K562 (cell line): ENCODE measurements around the gene ZNF32. TPM values are rescaled to one million over a fixed set of nuclear protein-coding genes. Genes with fewer than 3 reads are reported as not detected.

Source experiments
- E2F3 ChIP-seq: fragments of 250-450 bp; sonication (Bioruptor Pico); IDR thresholded peaks from 2 replicates; pipeline ENCODE4 v1.4.0; 2020; ENCODE audit warnings: mild to moderate bottlenecking
- HNRNPLL ChIP-seq: fragments of 200-400 bp; formaldehyde crosslinking; IDR thresholded peaks from 2 replicates; pipeline ENCODE4 v1.6.1; 2017; ENCODE audit warnings: low read length, low read depth, mild to moderate bottlenecking; ENCODE audit not compliant: poor library complexity, severe bottlenecking
- HSF4 ChIP-seq: fragments of 250-450 bp; sonication (Bioruptor Pico); IDR thresholded peaks from 2 replicates; pipeline ENCODE4 v2.1.2; 2022; ENCODE audit warnings: mild to moderate bottlenecking, moderate library complexity, borderline replicate concordance
- L3MBTL2 ChIP-seq: fragments of 450-650 bp; IDR thresholded peaks from 2 replicates; pipeline ENCODE4 v1.6.1; 2016; ENCODE audit warnings: mild to moderate bottlenecking, moderate library complexity
- NFIX ChIP-seq: fragments of 250-450 bp; sonication (Bioruptor Pico); IDR thresholded peaks from 2 replicates; pipeline ENCODE4 v1.4.0; 2020; ENCODE audit warnings: low read depth, mild to moderate bottlenecking, moderate library complexity
- PCBP1 ChIP-seq: fragments of 200-400 bp; formaldehyde crosslinking; IDR thresholded peaks from 2 replicates; pipeline ENCODE4 v1.6.1; 2018; ENCODE audit warnings: mild to moderate bottlenecking, low read depth, low read length; ENCODE audit not compliant: poor library complexity, severe bottlenecking
- PHF8 ChIP-seq: fragments of 200-600 bp; sonication (generic); IDR thresholded peaks from 2 replicates; pipeline ENCODE4 v1.6.1; 2012; ENCODE audit warnings: mixed run types, mild to moderate bottlenecking, inconsistent platforms, low read length, moderate library complexity, borderline replicate concordance
- PTRF ChIP-seq: fragments of 450-650 bp; IDR thresholded peaks from 2 replicates; pipeline ENCODE4 v1.6.1; 2016; ENCODE audit warnings: mild to moderate bottlenecking, missing genetic modification characterization, missing compliant biosample characterization
- SMC3 ChIP-seq: conservative IDR thresholded peaks from 2 replicates; pipeline ENCODE4 v1.6.1; 2011; ENCODE audit warnings: low read depth, low read length, improper control_type of control experiment; ENCODE audit not compliant: insufficient read depth
- polyA plus RNA-seq, 8 experiments: library from polyadenylated mRNA; depleted of rRNA in 4 of 8; stranded (reverse) in 5 of 8; unstranded in 3 of 8; fragments of >200 nt; fragmentation: Nextera tagmentation in 2 of 8; fragmentation: Illumina TruSeq in 1 of 8; extraction: Ambion mirVana in 2 of 8; extraction: Trizol in 1 of 8; gene quantifications; 2 replicates each; pipeline versions ENCODE4 v1.2.1 to v1.2.3, GENCODE V29; 2011 to 2014; ENCODE audit warnings: inconsistent platforms in 1 of 8, missing spikeins in 1 of 8
- total RNA-seq, 7 experiments: library from RNA; depleted of rRNA in 6 of 7; stranded (reverse); fragments of >200 nt in 6 of 7; fragmentation: Illumina TruSeq in 2 of 7; extraction: Trizol in 2 of 7; gene quantifications; 2 replicates each; pipeline versions ENCODE4 v1.2.1 to v1.2.3, GENCODE V29; 2011 to 2021; ENCODE audit warnings: low replicate concordance in 1 of 7
- TF ChIP-seq, protein P1 (sequence below), 2 experiments: IDR thresholded peaks; 2 replicates each; pipeline ENCODE4 v1.6.1; 2011; ENCODE audit warnings: borderline replicate concordance in 1 of 2, control low read depth in 1 of 2, low read depth in 1 of 2, low read length in 1 of 2, mild to moderate bottlenecking in 1 of 2, mixed read lengths in 1 of 2, moderate library complexity in 1 of 2; ENCODE audit not compliant: insufficient read depth in 1 of 2, insufficient read length in 1 of 2, poor library complexity in 1 of 2, severe bottlenecking in 1 of 2; ENCODE audit errors: extremely low read depth in 1 of 2
- TF ChIP-seq, protein P2 (sequence below): fragments of 250-450 bp; sonication (Bioruptor Pico); IDR thresholded peaks from 2 replicates; pipeline ENCODE4 v1.8.0; 2022; ENCODE audit warnings: moderate library complexity, mild to moderate bottlenecking, inconsistent platforms
- TF ChIP-seq, protein P3 (sequence below): fragments of 450-650 bp; IDR thresholded peaks from 2 replicates; pipeline ENCODE4 v1.6.1; 2016; ENCODE audit warnings: mild to moderate bottlenecking, moderate library complexity

ZNF32 gene
- total and polyA plus RNA-seq, 9 of the 15 experiments (the other 6 are each of a cell fraction or from before 2014, with no cell fraction given) = 17.3 to 57.0 (median 26.3) TPM

DNA sequence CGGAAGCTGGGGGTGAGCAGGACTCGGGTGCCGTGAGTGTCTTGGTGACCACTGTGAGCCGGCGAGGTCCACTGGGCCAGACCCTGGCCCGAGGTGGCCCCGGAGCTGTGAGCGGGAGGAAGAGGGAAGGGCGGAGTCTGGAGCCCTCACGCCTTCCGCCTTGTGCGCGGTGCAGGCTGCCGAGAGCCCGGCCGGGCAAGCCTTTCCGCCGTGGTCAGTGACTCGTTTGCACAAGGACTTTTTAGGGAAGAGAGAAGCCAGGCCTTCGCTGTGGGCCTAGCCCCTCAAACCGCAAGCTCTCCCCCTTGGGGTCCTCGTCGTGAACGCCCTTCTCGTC lies 40.9 kb upstream of the ZNF32 start (continued):
- TF ChIP-seq L3MBTL2 (peak; percentile 80; the same call in 1 of the 2 replicates), HSF4 (no peak), PCBP1 (peak; percentile 5), HNRNPLL (peak; percentile 3), SMC3 (no peak), PTRF (tag) (no peak), E2F3 (CRISPR knock-in tag) (peak; percentile 8; the same call in 1 of the 2 replicates), NFIX (CRISPR knock-in tag) (no peak), PHF8 (peak; percentile 21; the same call in 1 of the 2 replicates)
- TF ChIP-seq, protein P1, sequence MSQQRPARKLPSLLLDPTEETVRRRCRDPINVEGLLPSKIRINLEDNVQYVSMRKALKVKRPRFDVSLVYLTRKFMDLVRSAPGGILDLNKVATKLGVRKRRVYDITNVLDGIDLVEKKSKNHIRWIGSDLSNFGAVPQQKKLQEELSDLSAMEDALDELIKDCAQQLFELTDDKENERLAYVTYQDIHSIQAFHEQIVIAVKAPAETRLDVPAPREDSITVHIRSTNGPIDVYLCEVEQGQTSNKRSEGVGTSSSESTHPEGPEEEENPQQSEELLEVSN (IDR thresholded peaks at IDR 0.05; ENCODE audit: borderline replicate concordance in 1 of 2, extremely low read depth in 1 of 2, insufficient read depth in 1 of 2, insufficient read length in 1 of 2, low read depth in 1 of 2, low read length in 1 of 2, poor library complexity in 1 of 2, severe bottlenecking in 1 of 2) = peak; percentile 42 to 93
- TF ChIP-seq, protein P2, sequence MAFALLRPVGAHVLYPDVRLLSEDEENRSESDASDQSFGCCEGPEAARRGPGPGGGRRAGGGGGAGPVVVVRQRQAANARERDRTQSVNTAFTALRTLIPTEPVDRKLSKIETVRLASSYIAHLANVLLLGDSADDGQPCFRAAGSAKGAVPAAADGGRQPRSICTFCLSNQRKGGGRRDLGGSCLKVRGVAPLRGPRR (CRISPR knock-in tag) = no peak
- TF ChIP-seq, protein P3, sequence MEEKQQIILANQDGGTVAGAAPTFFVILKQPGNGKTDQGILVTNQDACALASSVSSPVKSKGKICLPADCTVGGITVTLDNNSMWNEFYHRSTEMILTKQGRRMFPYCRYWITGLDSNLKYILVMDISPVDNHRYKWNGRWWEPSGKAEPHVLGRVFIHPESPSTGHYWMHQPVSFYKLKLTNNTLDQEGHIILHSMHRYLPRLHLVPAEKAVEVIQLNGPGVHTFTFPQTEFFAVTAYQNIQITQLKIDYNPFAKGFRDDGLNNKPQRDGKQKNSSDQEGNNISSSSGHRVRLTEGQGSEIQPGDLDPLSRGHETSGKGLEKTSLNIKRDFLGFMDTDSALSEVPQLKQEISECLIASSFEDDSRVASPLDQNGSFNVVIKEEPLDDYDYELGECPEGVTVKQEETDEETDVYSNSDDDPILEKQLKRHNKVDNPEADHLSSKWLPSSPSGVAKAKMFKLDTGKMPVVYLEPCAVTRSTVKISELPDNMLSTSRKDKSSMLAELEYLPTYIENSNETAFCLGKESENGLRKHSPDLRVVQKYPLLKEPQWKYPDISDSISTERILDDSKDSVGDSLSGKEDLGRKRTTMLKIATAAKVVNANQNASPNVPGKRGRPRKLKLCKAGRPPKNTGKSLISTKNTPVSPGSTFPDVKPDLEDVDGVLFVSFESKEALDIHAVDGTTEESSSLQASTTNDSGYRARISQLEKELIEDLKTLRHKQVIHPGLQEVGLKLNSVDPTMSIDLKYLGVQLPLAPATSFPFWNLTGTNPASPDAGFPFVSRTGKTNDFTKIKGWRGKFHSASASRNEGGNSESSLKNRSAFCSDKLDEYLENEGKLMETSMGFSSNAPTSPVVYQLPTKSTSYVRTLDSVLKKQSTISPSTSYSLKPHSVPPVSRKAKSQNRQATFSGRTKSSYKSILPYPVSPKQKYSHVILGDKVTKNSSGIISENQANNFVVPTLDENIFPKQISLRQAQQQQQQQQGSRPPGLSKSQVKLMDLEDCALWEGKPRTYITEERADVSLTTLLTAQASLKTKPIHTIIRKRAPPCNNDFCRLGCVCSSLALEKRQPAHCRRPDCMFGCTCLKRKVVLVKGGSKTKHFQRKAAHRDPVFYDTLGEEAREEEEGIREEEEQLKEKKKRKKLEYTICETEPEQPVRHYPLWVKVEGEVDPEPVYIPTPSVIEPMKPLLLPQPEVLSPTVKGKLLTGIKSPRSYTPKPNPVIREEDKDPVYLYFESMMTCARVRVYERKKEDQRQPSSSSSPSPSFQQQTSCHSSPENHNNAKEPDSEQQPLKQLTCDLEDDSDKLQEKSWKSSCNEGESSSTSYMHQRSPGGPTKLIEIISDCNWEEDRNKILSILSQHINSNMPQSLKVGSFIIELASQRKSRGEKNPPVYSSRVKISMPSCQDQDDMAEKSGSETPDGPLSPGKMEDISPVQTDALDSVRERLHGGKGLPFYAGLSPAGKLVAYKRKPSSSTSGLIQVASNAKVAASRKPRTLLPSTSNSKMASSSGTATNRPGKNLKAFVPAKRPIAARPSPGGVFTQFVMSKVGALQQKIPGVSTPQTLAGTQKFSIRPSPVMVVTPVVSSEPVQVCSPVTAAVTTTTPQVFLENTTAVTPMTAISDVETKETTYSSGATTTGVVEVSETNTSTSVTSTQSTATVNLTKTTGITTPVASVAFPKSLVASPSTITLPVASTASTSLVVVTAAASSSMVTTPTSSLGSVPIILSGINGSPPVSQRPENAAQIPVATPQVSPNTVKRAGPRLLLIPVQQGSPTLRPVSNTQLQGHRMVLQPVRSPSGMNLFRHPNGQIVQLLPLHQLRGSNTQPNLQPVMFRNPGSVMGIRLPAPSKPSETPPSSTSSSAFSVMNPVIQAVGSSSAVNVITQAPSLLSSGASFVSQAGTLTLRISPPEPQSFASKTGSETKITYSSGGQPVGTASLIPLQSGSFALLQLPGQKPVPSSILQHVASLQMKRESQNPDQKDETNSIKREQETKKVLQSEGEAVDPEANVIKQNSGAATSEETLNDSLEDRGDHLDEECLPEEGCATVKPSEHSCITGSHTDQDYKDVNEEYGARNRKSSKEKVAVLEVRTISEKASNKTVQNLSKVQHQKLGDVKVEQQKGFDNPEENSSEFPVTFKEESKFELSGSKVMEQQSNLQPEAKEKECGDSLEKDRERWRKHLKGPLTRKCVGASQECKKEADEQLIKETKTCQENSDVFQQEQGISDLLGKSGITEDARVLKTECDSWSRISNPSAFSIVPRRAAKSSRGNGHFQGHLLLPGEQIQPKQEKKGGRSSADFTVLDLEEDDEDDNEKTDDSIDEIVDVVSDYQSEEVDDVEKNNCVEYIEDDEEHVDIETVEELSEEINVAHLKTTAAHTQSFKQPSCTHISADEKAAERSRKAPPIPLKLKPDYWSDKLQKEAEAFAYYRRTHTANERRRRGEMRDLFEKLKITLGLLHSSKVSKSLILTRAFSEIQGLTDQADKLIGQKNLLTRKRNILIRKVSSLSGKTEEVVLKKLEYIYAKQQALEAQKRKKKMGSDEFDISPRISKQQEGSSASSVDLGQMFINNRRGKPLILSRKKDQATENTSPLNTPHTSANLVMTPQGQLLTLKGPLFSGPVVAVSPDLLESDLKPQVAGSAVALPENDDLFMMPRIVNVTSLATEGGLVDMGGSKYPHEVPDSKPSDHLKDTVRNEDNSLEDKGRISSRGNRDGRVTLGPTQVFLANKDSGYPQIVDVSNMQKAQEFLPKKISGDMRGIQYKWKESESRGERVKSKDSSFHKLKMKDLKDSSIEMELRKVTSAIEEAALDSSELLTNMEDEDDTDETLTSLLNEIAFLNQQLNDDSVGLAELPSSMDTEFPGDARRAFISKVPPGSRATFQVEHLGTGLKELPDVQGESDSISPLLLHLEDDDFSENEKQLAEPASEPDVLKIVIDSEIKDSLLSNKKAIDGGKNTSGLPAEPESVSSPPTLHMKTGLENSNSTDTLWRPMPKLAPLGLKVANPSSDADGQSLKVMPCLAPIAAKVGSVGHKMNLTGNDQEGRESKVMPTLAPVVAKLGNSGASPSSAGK = peak; percentile 77; the same call in 1 of the 2 replicates
